Common myeloid progenitor, CD34-positive (primary cell): ENCODE data around the gene NEDD4L.

Experiments used
- CTCF ChIA-PET: fragments of 350-600 bp; sonication (Branson Sonifier 250); formaldehyde crosslinking; loops from one replicate; lab custom pipeline; 2021; ENCODE audit warnings: antibody characterized with exemption; lab: Charles Lee
- POLR2A ChIA-PET: fragments of 350-600 bp; sonication (Branson Sonifier 250); formaldehyde crosslinking; loops from one replicate; lab custom pipeline; 2021; ENCODE audit warnings: antibody characterized with exemption; lab: Charles Lee
- DNase-seq, 3 donors: peaks; one replicate each; pipeline versions ENCODE4 v3.0.0 to v3.0.0-alpha.2; 2013
- H3K27ac ChIP-seq, 2 experiments: 1 replicate in 1 of 2; 2 replicates in 1 of 2; pipeline ENCODE4 v1.7.0; 2013; ENCODE audit warnings: inconsistent platforms in 2 of 2, low read length in 2 of 2, mild to moderate bottlenecking in 2 of 2, low read depth in 1 of 2, moderate library complexity in 1 of 2; ENCODE audit not compliant: severe bottlenecking in 2 of 2, insufficient read depth in 1 of 2, poor library complexity in 1 of 2
- H3K27me3 ChIP-seq, 5 experiments: replicated peaks in 2 of 5; 1 replicate in 3 of 5; 2 replicates in 2 of 5; pipeline versions ENCODE4 v1.6.1 to v1.7.0; 2013; ENCODE audit warnings: low read length in 4 of 5, mild to moderate bottlenecking in 2 of 5, moderate library complexity in 2 of 5, inconsistent platforms in 1 of 5; ENCODE audit not compliant: insufficient read depth in 5 of 5, control insufficient read depth in 4 of 5
- H3K36me3 ChIP-seq, 4 experiments: 1 replicate in 2 of 4; 2 replicates in 2 of 4; pipeline versions ENCODE4 v1.6.1 to v1.7.0; 2013; ENCODE audit warnings: low read length in 3 of 4, control low read depth in 1 of 4, mild to moderate bottlenecking in 1 of 4; ENCODE audit not compliant: control insufficient read depth in 4 of 4, insufficient read depth in 4 of 4
- H3K4me1 ChIP-seq, 4 experiments: 1 replicate in 3 of 4; 2 replicates in 1 of 4; pipeline versions ENCODE4 v1.6.1 to v1.7.1; 2013; ENCODE audit warnings: low read length in 3 of 4, mild to moderate bottlenecking in 3 of 4, control low read depth in 1 of 4, inconsistent platforms in 1 of 4, moderate library complexity in 1 of 4; ENCODE audit not compliant: control insufficient read depth in 4 of 4, insufficient read depth in 4 of 4; ENCODE audit errors: control extremely low read depth in 1 of 4
- H3K4me3 ChIP-seq, 7 experiments: 1 replicate in 4 of 7; 2 replicates in 3 of 7; pipeline versions ENCODE4 v1.5.1 to v1.7.0; 2013; ENCODE audit warnings: mild to moderate bottlenecking in 7 of 7, low read length in 6 of 7, moderate library complexity in 6 of 7, inconsistent platforms in 2 of 7, low read depth in 2 of 7, control low read depth in 1 of 7; ENCODE audit not compliant: insufficient read depth in 4 of 7, control insufficient read depth in 1 of 7; ENCODE audit errors: extremely low read depth in 1 of 7
- H3K9me3 ChIP-seq, 5 experiments: 1 replicate in 4 of 5; 2 replicates in 1 of 5; pipeline versions ENCODE4 v1.6.1 to v1.7.1; 2013; ENCODE audit warnings: low read length in 4 of 5, mild to moderate bottlenecking in 2 of 5, inconsistent platforms in 1 of 5, low read depth in 1 of 5, moderate library complexity in 1 of 5; ENCODE audit not compliant: control insufficient read depth in 4 of 5, insufficient read depth in 2 of 5; ENCODE audit errors: control extremely low read depth in 1 of 5
- WGBS: methylation state at CpG from one replicate; pipeline ENCODE4 v1.1.5; 2013; ENCODE audit not compliant: insufficient coverage; 5-methylcytosine and 5-hydroxymethylcytosine counted together

NEDD4L gene

DNA sequence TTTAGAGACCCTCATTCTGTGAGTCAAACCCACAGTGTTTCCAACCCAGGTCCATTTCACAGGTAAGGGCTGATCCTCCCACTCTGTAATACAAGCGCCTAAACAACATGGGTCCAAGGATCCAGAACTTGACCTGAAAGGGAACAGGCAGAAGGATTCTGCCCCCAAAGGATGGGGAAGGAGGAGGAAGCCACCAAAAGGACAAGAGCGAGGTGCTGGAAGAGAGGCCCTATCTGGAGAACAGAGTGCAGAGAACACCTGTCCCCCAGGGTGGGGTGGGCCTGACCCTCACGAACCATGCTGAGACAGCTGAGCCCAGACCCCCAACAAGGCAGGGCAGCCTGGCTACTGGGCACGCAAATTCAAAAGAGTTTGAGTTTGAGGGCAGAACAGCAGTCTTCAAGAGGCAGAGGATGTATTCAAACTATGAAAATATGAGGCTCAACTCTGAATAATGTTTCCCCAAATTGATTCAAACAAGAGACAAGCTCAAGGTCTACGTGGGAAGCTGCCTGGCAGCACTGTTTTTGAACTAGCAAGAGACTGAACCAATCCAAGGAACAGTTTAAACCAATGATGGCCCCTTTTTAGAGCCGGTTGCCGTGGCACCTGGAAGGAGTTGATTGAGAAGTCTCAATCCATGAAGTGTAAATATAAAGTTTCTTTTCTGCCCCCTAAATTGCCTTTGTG lies 372.1 kb downstream of the NEDD4L start:
- no peak for DNase-seq
- no peak overlapping the region for H3K27ac ChIP-seq
- CTCF ChIA-PET = interaction anchor here (1.3 kb wide), 1 partner anchor 9 kb away, joined by 3 read pairs; no protein-coding TSS in a partner anchor
- no peaks in the 10 kb centered on the region for H3K36me3 ChIP-seq
- H3K4me3 ChIP-seq = no peak overlapping the region
- WGBS = 96% methylated on average over 7 of the region's 7 CpGs
- no peaks in the 10 kb centered on the region for H3K9me3 ChIP-seq
- POLR2A ChIA-PET = no interaction called here
- H3K27me3 ChIP-seq = peaks cover 0 to 2% (median 0%) of the 10 kb centered on the region in 5 experiments
- H3K4me1 ChIP-seq = no peaks in the 10 kb centered on the region

DNA sequence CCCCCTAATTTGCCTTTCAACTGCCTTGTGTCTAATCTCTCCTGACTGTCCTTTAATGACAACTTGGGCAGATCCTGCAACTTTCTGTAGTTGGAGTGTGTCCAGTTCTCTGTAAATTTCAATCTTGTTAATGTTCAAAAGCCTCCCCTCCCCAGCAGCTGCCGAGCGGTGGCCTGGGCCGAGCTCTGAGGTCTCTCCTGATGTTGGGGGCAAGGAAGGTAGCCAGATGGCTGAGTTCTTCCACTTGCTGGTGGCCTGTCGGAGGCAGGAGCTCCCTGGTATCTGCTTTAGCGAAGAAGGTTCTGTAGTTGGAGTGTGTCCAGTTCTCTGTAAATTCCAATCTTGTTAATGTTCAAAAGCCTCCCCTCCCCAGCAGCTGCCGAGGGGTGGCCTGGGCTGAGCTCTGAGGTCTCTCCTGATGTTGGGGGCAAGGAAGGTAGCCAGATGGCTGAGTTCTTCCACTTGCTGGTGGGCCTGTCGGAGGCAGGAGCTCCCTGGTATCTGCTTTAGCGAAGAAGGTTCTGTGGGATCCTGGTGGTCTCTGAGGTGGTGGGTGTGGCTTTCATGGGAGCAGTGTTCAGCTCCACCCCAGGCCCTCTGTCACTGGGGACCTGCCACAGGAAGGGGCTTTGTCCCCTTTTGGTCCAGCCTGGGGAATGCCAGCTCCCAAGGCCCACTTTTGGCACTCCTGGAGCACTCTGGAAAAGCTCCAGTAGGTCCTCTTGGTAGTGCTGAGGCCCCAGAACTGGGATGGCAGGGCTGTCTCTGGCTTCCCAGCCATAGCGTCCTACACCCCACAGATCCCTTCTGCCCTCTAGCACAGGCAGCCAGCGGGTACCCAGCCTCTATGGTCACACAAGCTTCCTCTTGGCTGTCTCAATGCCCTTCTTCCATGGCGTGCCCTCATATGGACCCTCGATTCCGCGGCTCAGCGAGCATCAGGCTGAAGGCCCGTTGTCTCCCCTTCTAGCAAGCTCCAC lies 373.0 kb downstream of the NEDD4L start:
- POLR2A ChIA-PET = no interaction called here
- no peak overlapping the region for H3K4me3 ChIP-seq
- no peak for DNase-seq
- H3K27ac ChIP-seq = no peak overlapping the region
- CTCF ChIA-PET = interaction anchor here (1.3 kb wide), 1 partner anchor 10 kb away, joined by 3 read pairs; no protein-coding TSS in a partner anchor
- H3K9me3 ChIP-seq = no peaks in the 10 kb centered on the region
- no peaks in the 10 kb centered on the region for H3K4me1 ChIP-seq
- no peaks in the 10 kb centered on the region for H3K36me3 ChIP-seq
- WGBS = 96% methylated on average over 8 of the region's 16 CpGs
- peaks cover 0 to 2% (median 0%) of the 10 kb centered on the region in 5 experiments for H3K27me3 ChIP-seq

- Histone ChIP-seq H3K27me3 (peaks cover 0 to 2% (median 0%) of the 10 kb centered on the region in 5 experiments), H3K27ac (no peak overlapping the region), H3K4me3 (no peak overlapping the region), H3K4me1 (no peaks in the 10 kb centered on the region), H3K9me3 (no peaks in the 10 kb centered on the region), H3K36me3 (no peaks in the 10 kb centered on the region)
- WGBS = 100% methylated on average over 1 of the region's 6 CpGs
- POLR2A ChIA-PET = no interaction called here
- no peak for DNase-seq
- CTCF ChIA-PET = interaction anchor here (1.3 kb wide), 1 partner anchor 11 kb away, joined by 3 read pairs; no protein-coding TSS in a partner anchor
Measured at GRCh38 chr18:58417752-58418151, 373.7 kb downstream of the NEDD4L start.

GRCh38 chr18:58418361-58418760 lies 374.3 kb downstream of the NEDD4L start:
- DNase-seq = no peak
- POLR2A ChIA-PET = no interaction called here
- Histone ChIP-seq H3K9me3 (no peaks in the 10 kb centered on the region), H3K4me3 (no peak overlapping the region), H3K36me3 (no peaks in the 10 kb centered on the region), H3K27ac (no peak overlapping the region), H3K4me1 (no peaks in the 10 kb centered on the region), H3K27me3 (peaks cover 0 to 2% (median 0%) of the 10 kb centered on the region in 5 experiments)
- CTCF ChIA-PET = no interaction called here
- WGBS = no CpG with 5 or more reads among the region's 4 CpGs

DNA sequence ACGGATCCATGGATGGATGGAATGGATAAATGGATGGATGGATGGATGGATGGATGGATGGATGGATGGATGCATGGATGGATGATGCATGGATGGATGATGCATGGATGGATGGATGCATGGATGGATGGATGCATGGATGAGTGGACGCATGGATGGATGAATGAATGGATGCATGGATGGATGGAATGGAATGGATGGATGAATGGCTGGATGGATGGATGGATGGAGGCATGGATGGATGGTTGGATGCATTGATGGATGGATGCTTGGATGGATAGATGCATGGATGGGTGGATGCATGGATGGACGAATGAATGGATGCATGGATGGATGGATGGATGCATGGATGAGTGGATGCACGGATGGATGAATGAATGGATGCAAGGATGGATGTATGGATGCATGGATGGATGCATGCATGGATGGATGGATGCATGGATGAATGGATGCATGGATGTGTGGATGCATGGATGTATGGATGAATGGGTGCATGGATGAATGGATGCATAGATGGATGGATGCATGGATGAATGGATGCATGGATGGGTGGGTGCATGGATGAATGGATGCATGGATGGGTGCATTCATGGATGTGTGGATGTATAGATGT lies 375.7 kb downstream of the NEDD4L start:
- DNase-seq = no peak
- H3K4me3 ChIP-seq = no peak overlapping the region
- H3K4me1 ChIP-seq = no peaks in the 10 kb centered on the region
- H3K27ac ChIP-seq = no peak overlapping the region
- H3K9me3 ChIP-seq = no peaks in the 10 kb centered on the region
- ChIA-PET POLR2A (no interaction called here), CTCF (no interaction called here)
- peaks cover 0 to 2% (median 0%) of the 10 kb centered on the region in 5 experiments for H3K27me3 ChIP-seq
- no peaks in the 10 kb centered on the region for H3K36me3 ChIP-seq
- WGBS = 85% methylated on average over 4 of the region's 4 CpGs

GRCh38 chr18:58426611-58427010 lies 382.6 kb downstream of the NEDD4L start:
- H3K9me3 ChIP-seq = no peaks in the 10 kb centered on the region
- H3K36me3 ChIP-seq = no peaks in the 10 kb centered on the region
- H3K4me3 ChIP-seq = no peak overlapping the region
- no peak overlapping the region for H3K27ac ChIP-seq
- ChIA-PET POLR2A (interaction anchor here (0.6 kb wide), 1 partner anchor 436 kb away, joined by 3 read pairs; no protein-coding TSS in a partner anchor), CTCF (no interaction called here)
- H3K4me1 ChIP-seq = no peaks in the 10 kb centered on the region
- H3K27me3 ChIP-seq = no peaks in the 10 kb centered on the region
- DNase-seq = no peak
- 100% methylated on average over 3 of the region's 4 CpGs for WGBS
